Measurements from ENCODE around the gene SIRT3. TPM values are rescaled to one million over a fixed set of nuclear protein-coding genes. Genes with fewer than 3 reads are reported as not detected.
"Not testable (repeated sequence)": the region's sequence is repeated elsewhere in the genome, so short reads cannot be mapped to it uniquely, and the experiment has no call there.

The SIRT3 gene
- total and polyA plus RNA-seq, 5 experiments from 2014 or later = 6.5 to 33.7 (median 14.6) TPM

- peaks cover 0 to 4% (median 0%) of the 10 kb centered on the region in 3 donors for H3K36me3 Mint-ChIP-seq
- POLR2A ChIA-PET = interaction anchor here (2.0 kb wide), 1 partner anchor 9 kb away, joined by 5 read pairs; the partner anchor contains the start of genes BET1L and RIC8A
- H3K9me3 Mint-ChIP-seq = no peaks in the 10 kb centered on the region
- H3K27me3 Mint-ChIP-seq = no peaks in the 10 kb centered on the region
- H3K4me3 Mint-ChIP-seq = no peak overlapping the region
- H3K4me1 Mint-ChIP-seq = peaks cover 14 to 24% (median 22%) of the 10 kb centered on the region in 4 donors
- H3K27ac Mint-ChIP-seq = peak overlapping the region in 3 of 10 donors; percentile 43 to 53 (median 53)
- ATAC-seq = no peak
- no peak for DNase-seq
Observed at GRCh38 chr11:198236-198806, 37.8 kb downstream of the SIRT3 start.

GRCh38 chr11:197741-198235 lies 38.4 kb downstream of the SIRT3 start:
- POLR2A ChIA-PET = interaction anchor here (1.3 to 2.0 kb wide), 2 partner anchors 9 to 10 kb away, joined by 5 to 7 read pairs; partner anchors contain the start of genes BET1L and RIC8A
- no peak for ATAC-seq
- DNase-seq = peak in 1 of 10 donors; percentile 16
- Mint-ChIP-seq H3K27me3 (no peaks in the 10 kb centered on the region), H3K27ac (peak overlapping the region in 4 of 10 donors; percentile 44 to 53 (median 50)), H3K36me3 (peaks cover 0 to 3% (median 0%) of the 10 kb centered on the region in 3 donors), H3K4me1 (peaks cover 9 to 18% (median 17%) of the 10 kb centered on the region in 4 donors), H3K9me3 (no peaks in the 10 kb centered on the region), H3K4me3 (peak overlapping the region in 1 of 10 donors; percentile 59)

GRCh38 chr11:196786-197731 lies 39.1 kb downstream of the SIRT3 start:
- H3K36me3 Mint-ChIP-seq = peaks cover 0 to 3% (median 0%) of the 10 kb centered on the region in 3 donors
- H3K4me1 Mint-ChIP-seq = peaks cover 7 to 12% (median 12%) of the 10 kb centered on the region in 4 donors
- DNase-seq (peak in 1 of 10 donors; percentile 12), ATAC-seq (no peak)
- POLR2A ChIA-PET = interaction anchor here (1.0 to 1.3 kb wide), 2 partner anchors 10 to 220 kb away, joined by 3 to 7 read pairs; partner anchors contain the start of genes BET1L and RIC8A
- H3K27ac Mint-ChIP-seq = no peak overlapping the region
- H3K4me3 Mint-ChIP-seq = no peak overlapping the region
- H3K9me3 Mint-ChIP-seq = no peaks in the 10 kb centered on the region
- H3K27me3 Mint-ChIP-seq = no peaks in the 10 kb centered on the region

- H3K27me3 Mint-ChIP-seq, H3K9me3 Mint-ChIP-seq, H3K4me1 Mint-ChIP-seq, H3K27ac Mint-ChIP-seq, POLR2A ChIA-PET, H3K36me3 Mint-ChIP-seq, H3K4me3 Mint-ChIP-seq, ATAC-seq: not testable (repeated sequence)
- DNase-seq = peak in 2 of 10 donors; percentile 15 to 23
Observed at GRCh38 chr11:193481-193880, 42.7 kb downstream of the SIRT3 start.

GRCh38 chr11:192674-193128 lies 43.4 kb downstream of the SIRT3 start, which contains the start of gene SCGB1C1:
TSS of gene SCGB1C1 (plus strand) at chr11:193078. CDS start at chr11:193100, 22 bp downstream.
- H3K9me3 Mint-ChIP-seq, H3K27me3 Mint-ChIP-seq, H3K36me3 Mint-ChIP-seq, POLR2A ChIA-PET, ATAC-seq, H3K4me1 Mint-ChIP-seq, DNase-seq: not testable (repeated sequence)
- peak within 1 kb of the TSS in 2 of 10 donors; percentile 18 to 39 for H3K4me3 Mint-ChIP-seq
- peak within 1 kb of the TSS in 3 of 10 donors; percentile 67 to 87 (median 72) for H3K27ac Mint-ChIP-seq

- H3K4me1 Mint-ChIP-seq, POLR2A ChIA-PET, H3K9me3 Mint-ChIP-seq, H3K36me3 Mint-ChIP-seq, H3K27me3 Mint-ChIP-seq: not testable (repeated sequence)
- peak overlapping the region in 5 of 10 donors; percentile 18 to 62 (median 37) for H3K4me3 Mint-ChIP-seq
- peak; percentile 68 to 91 for ATAC-seq
- DNase-seq = peak in 9 of 10 donors; percentile 23 to 80 (median 47)
- peak overlapping the region in 5 of 10 donors; percentile 44 to 87 (median 72) for H3K27ac Mint-ChIP-seq
Observed at GRCh38 chr11:191490-192478, 44.4 kb downstream of the SIRT3 start.

- ATAC-seq, H3K4me3 Mint-ChIP-seq, POLR2A ChIA-PET, H3K9me3 Mint-ChIP-seq, H3K4me1 Mint-ChIP-seq, H3K36me3 Mint-ChIP-seq, H3K27me3 Mint-ChIP-seq: not testable (repeated sequence)
- DNase-seq = peak in 1 of 10 donors; percentile 8
- H3K27ac Mint-ChIP-seq = peak overlapping the region in 2 of 10 donors; percentile 38 to 48
Observed at GRCh38 chr11:190546-190945, 45.6 kb downstream of the SIRT3 start.

GRCh38 chr11:189843-190311 lies 46.3 kb downstream of the SIRT3 start:
- H3K4me1 Mint-ChIP-seq, H3K27ac Mint-ChIP-seq, H3K27me3 Mint-ChIP-seq: not testable (repeated sequence)

GRCh38 chr11:189200-189783 lies 46.9 kb downstream of the SIRT3 start:
- POLR2A ChIA-PET, H3K4me1 Mint-ChIP-seq, H3K27ac Mint-ChIP-seq, H3K36me3 Mint-ChIP-seq, ATAC-seq, H3K9me3 Mint-ChIP-seq, H3K4me3 Mint-ChIP-seq, H3K27me3 Mint-ChIP-seq: not testable (repeated sequence)
- DNase-seq = peak in 3 of 10 donors; percentile 0 to 50 (median 15)

More at GRCh38 chr11:189843-190311, 46.3 kb downstream of the SIRT3 start:
- DNase-seq = peak in 6 of 10 donors; percentile 8 to 53 (median 38)
- H3K4me3 Mint-ChIP-seq, H3K36me3 Mint-ChIP-seq, H3K9me3 Mint-ChIP-seq, POLR2A ChIA-PET: not testable (repeated sequence)
- ATAC-seq = peak; percentile 28 to 66

GRCh38 chr11:180242-180641 lies 55.9 kb downstream of the SIRT3 start:
- H3K4me1 Mint-ChIP-seq, H3K4me3 Mint-ChIP-seq, H3K27ac Mint-ChIP-seq, H3K27me3 Mint-ChIP-seq, POLR2A ChIA-PET, H3K36me3 Mint-ChIP-seq, H3K9me3 Mint-ChIP-seq, ATAC-seq: not testable (repeated sequence)
- DNase-seq = peak in 1 of 10 donors; percentile 27
